Measurements from ENCODE around the gene MOCS3. TPM values are rescaled to one million over a fixed set of nuclear protein-coding genes. Genes with fewer than 3 reads are reported as not detected.

MOCS3 gene
- total RNA-seq, 2 donors from 2014 or later: 2.9 to 3.1 TPM

GRCh38 chr20:50930139-50930975, 28.3 kb upstream of the MOCS3 start:
- Histone ChIP-seq H3K4me1 (peaks cover 0 to 50% of the 10 kb centered on the region in 2 donors), H3K36me3 (peaks cover 15% of the 10 kb centered on the region)
- DNase-seq (ENCODE audit: low spot score): no peak

GRCh38 chr20:50930976-50931305, 27.7 kb upstream of the MOCS3 start:
- peaks cover 0 to 45% of the 10 kb centered on the region in 2 donors for H3K4me1 ChIP-seq
- peaks cover 21% of the 10 kb centered on the region for H3K36me3 ChIP-seq
- peak overlapping the region; percentile 70 to 83 for H3K4me3 ChIP-seq
- DNase-seq (ENCODE audit: low spot score): no peak
- H3K27me3 ChIP-seq: no peaks in the 10 kb centered on the region
- TF ChIP-seq CTCF (IDR thresholded peaks at IDR 0.05): no peak
- no peaks in the 10 kb centered on the region for H3K9me3 ChIP-seq
- peak overlapping the region; percentile 95 to 99 for H3K27ac ChIP-seq

More at GRCh38 chr20:50930139-50930975, 28.3 kb upstream of the MOCS3 start:
- Histone ChIP-seq H3K4me3 (peak overlapping the region; percentile 83 to 84), H3K27ac (peak overlapping the region; percentile 95 to 99), H3K27me3 (no peaks in the 10 kb centered on the region), H3K9me3 (no peaks in the 10 kb centered on the region)
- no peak for TF ChIP-seq CTCF (IDR thresholded peaks at IDR 0.05)

GRCh38 chr20:50931306-50932015, 27.2 kb upstream of the MOCS3 start, which contains the start of gene ADNP:
Gene ADNP (minus strand): TSS chr20:50931437. CDS start chr20:50903996, 27,441 bp downstream.
- Histone ChIP-seq H3K4me1 (peaks cover 0 to 41% of the 10 kb centered on the region in 2 donors), H3K27me3 (no peaks in the 10 kb centered on the region), H3K27ac (peak within 1 kb of the TSS; percentile 95 to 99), H3K9me3 (no peaks in the 10 kb centered on the region), H3K4me3 (peak within 1 kb of the TSS; percentile 83 to 84), H3K36me3 (peaks cover 26% of the 10 kb centered on the region)
- peak; percentile 92 for DNase-seq (ENCODE audit: low spot score)
- peak; percentile 49 to 75 for TF ChIP-seq CTCF (IDR thresholded peaks at IDR 0.05)

GRCh38 chr20:50932016-50932485, 26.6 kb upstream of the MOCS3 start:
- no peak for DNase-seq (ENCODE audit: low spot score)
- Histone ChIP-seq H3K9me3 (no peaks in the 10 kb centered on the region), H3K36me3 (peaks cover 28% of the 10 kb centered on the region), H3K4me3 (peak overlapping the region; percentile 70 to 83), H3K27ac (peak overlapping the region; percentile 95 to 99), H3K27me3 (no peaks in the 10 kb centered on the region), H3K4me1 (peaks cover 0 to 35% of the 10 kb centered on the region in 2 donors)
- no peak for TF ChIP-seq CTCF (IDR thresholded peaks at IDR 0.05)

DNA sequence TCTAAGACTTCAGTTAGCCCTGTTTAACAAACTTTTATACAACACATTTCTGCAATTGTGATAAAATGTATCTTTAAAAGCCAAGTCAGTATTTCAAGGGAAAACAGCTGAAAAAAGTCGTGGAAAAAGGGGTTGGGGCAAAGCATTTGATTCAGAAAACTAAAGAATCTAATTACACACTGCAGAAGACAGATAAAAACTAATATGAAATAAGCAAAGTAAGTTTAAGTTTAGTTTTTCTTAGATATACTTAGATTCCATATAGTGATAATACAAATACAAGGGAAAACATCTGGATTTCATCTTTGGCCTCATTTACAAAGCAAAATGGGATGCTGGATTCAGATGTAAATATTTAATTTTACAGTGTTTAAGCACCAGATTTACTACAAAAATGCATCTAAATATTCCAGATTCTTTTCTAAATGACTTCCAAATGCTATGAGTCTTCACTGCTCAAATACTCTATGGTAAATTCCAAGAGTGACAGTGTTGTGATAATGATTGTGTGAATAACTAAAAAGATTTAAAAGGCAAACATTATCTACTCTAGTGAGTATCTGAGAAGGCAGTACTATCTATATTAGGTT, 25.8 kb upstream of the MOCS3 start:
- Histone ChIP-seq H3K27ac (no peak overlapping the region), H3K9me3 (no peaks in the 10 kb centered on the region), H3K4me1 (peaks cover 0 to 29% of the 10 kb centered on the region in 2 donors), H3K36me3 (peaks cover 31% of the 10 kb centered on the region), H3K4me3 (no peak overlapping the region), H3K27me3 (no peaks in the 10 kb centered on the region)
- no peak for TF ChIP-seq CTCF (IDR thresholded peaks at IDR 0.05)
- DNase-seq (ENCODE audit: low spot score): no peak
